Tibial artery (tissue), 4 donors: Measurements from ENCODE around the gene ALDH3B1.
"Not testable (repeated sequence)": the region's sequence is repeated elsewhere in the genome, so short reads cannot be mapped to it uniquely, and the experiment has no call there.

ENCODE experiments used
- DNase-seq, 2 donors: peaks; one replicate each; pipeline ENCODE4 v3.0.0-alpha.2; 2019
- H3K27ac ChIP-seq, 2 donors: fragments of 200-600 bp; sonication (generic) in 1 of 2; 1 replicate in 1 of 2; 2 replicates in 1 of 2; pipeline ENCODE4 v1.5.1; 2018 to 2019; ENCODE audit warnings: mild to moderate bottlenecking in 1 of 2
- H3K27me3 ChIP-seq, 2 donors: fragments of 200-600 bp; sonication (generic) in 1 of 2; one replicate each; pipeline versions ENCODE4 v1.5.1 to v1.6.0; 2016 to 2019
- H3K36me3 ChIP-seq, 3 donors: fragments of 200-600 bp; sonication (generic) in 2 of 3; one replicate each; pipeline ENCODE4 v1.5.1; 2016 to 2019; ENCODE audit warnings: mild to moderate bottlenecking in 2 of 3
- H3K4me1 ChIP-seq, 4 donors: fragments of 200-600 bp; sonication (generic) in 2 of 4; 1 replicate in 3 of 4; 2 replicates in 1 of 4; pipeline ENCODE4 v1.5.1; 2016 to 2019
- H3K4me3 ChIP-seq, 2 donors: fragments of 200-600 bp; sonication (generic) in 1 of 2; 1 replicate in 1 of 2; 2 replicates in 1 of 2; pipeline ENCODE4 v1.5.1; 2018 to 2019; ENCODE audit warnings: mild to moderate bottlenecking in 2 of 2
- H3K9me3 ChIP-seq, 3 donors: fragments of 200-600 bp; sonication (generic) in 1 of 3; one replicate each; pipeline ENCODE4 v1.5.1; 2016 to 2019
- CTCF ChIP-seq, 2 experiments: fragments of 200-600 bp in 1 of 2; fragments of 450-650 bp in 1 of 2; IDR thresholded peaks; one replicate each; pipeline ENCODE4 v1.5.1; 2017 to 2019; ENCODE audit warnings: antibody characterized with exemption in 2 of 2, mild to moderate bottlenecking in 1 of 2, moderate library complexity in 1 of 2
- intact Hi-C: fragments of 100-400 bp; cut with DNase I; formaldehyde crosslinking; loops from one replicate; pipeline ENCODE4 v1.15.0; 2023; ENCODE audit warnings: low total_unique reads

ALDH3B1 gene

GRCh38 chr11:67983951-67984350, 26.2 kb upstream of the ALDH3B1 start:
- H3K9me3 ChIP-seq = no peaks in the 10 kb centered on the region
- no peak overlapping the region for H3K27ac ChIP-seq
- no peak for DNase-seq
- peaks cover 0 to 16% of the 10 kb centered on the region in 2 donors for H3K27me3 ChIP-seq
- intact Hi-C loops = no loop called here
- no peaks in the 10 kb centered on the region for H3K4me1 ChIP-seq
- no peak overlapping the region for H3K4me3 ChIP-seq
- TF ChIP-seq CTCF (IDR thresholded peaks at IDR 0.05) = no peak
- no peaks in the 10 kb centered on the region for H3K36me3 ChIP-seq

GRCh38 chr11:67985302-67985701, 24.8 kb upstream of the ALDH3B1 start:
- H3K36me3 ChIP-seq, H3K4me1 ChIP-seq, H3K9me3 ChIP-seq, H3K4me3 ChIP-seq, DNase-seq, intact Hi-C loops, H3K27ac ChIP-seq: not testable (repeated sequence)
- peaks cover 0 to 16% of the 10 kb centered on the region in 2 donors for H3K27me3 ChIP-seq

GRCh38 chr11:67990546-67991346, 19.4 kb upstream of the ALDH3B1 start:
- Histone ChIP-seq H3K4me3 (peak overlapping the region in 1 of 2 donors; percentile 31), H3K4me1 (peaks cover 0 to 12% (median 10%) of the 10 kb centered on the region in 4 donors), H3K27me3 (peaks cover 0 to 13% of the 10 kb centered on the region in 2 donors)
- H3K27ac ChIP-seq, intact Hi-C loops, H3K9me3 ChIP-seq, H3K36me3 ChIP-seq: not testable (repeated sequence)
- DNase-seq = peak in 1 of 2 donors; percentile 39

GRCh38 chr11:67991347-67992121, 18.6 kb upstream of the ALDH3B1 start:
- intact Hi-C loops = not testable (repeated sequence)

GRCh38 chr11:67993821-67994220, 16.3 kb upstream of the ALDH3B1 start:
- H3K9me3 ChIP-seq, H3K27ac ChIP-seq, H3K4me3 ChIP-seq, intact Hi-C loops: not testable (repeated sequence)
- DNase-seq = peak in 1 of 2 donors; percentile 64
- peaks cover 0 to 14% (median 10%) of the 10 kb centered on the region in 4 donors for H3K4me1 ChIP-seq
- H3K36me3 ChIP-seq = peaks cover 0 to 20% (median 6%) of the 10 kb centered on the region in 3 donors
- TF ChIP-seq CTCF (IDR thresholded peaks at IDR 0.05) = peak; percentile 49 to 54
- peaks cover 0 to 13% of the 10 kb centered on the region in 2 donors for H3K27me3 ChIP-seq

More at GRCh38 chr11:67991347-67992121, 18.6 kb upstream of the ALDH3B1 start:
- Histone ChIP-seq H3K36me3 (peaks cover 0 to 13% (median 5%) of the 10 kb centered on the region in 3 donors), H3K4me1 (peaks cover 0 to 12% (median 10%) of the 10 kb centered on the region in 4 donors), H3K27me3 (peaks cover 0 to 13% of the 10 kb centered on the region in 2 donors), H3K4me3 (peak overlapping the region in 1 of 2 donors; percentile 31)
- peak in 1 of 2 donors; percentile 57 for DNase-seq
- H3K27ac ChIP-seq, H3K9me3 ChIP-seq: not testable (repeated sequence)

GRCh38 chr11:67994387-67994786, 15.7 kb upstream of the ALDH3B1 start:
- intact Hi-C loops, H3K4me3 ChIP-seq, H3K9me3 ChIP-seq, H3K27ac ChIP-seq: not testable (repeated sequence)
- Histone ChIP-seq H3K4me1 (peaks cover 0 to 14% (median 10%) of the 10 kb centered on the region in 4 donors), H3K36me3 (peaks cover 0 to 23% (median 6%) of the 10 kb centered on the region in 3 donors), H3K27me3 (peaks cover 0 to 13% of the 10 kb centered on the region in 2 donors)
- DNase-seq = peak in 1 of 2 donors; percentile 49

GRCh38 chr11:67995129-67995528, 15.0 kb upstream of the ALDH3B1 start:
- H3K27ac ChIP-seq, H3K4me3 ChIP-seq, intact Hi-C loops, H3K9me3 ChIP-seq: not testable (repeated sequence)
- peak in 1 of 2 donors; percentile 33 for DNase-seq
- Histone ChIP-seq H3K27me3 (peaks cover 0 to 13% of the 10 kb centered on the region in 2 donors), H3K36me3 (peaks cover 0 to 24% (median 6%) of the 10 kb centered on the region in 3 donors), H3K4me1 (peaks cover 0 to 14% (median 10%) of the 10 kb centered on the region in 4 donors)

GRCh38 chr11:67995579-67995978, 14.5 kb upstream of the ALDH3B1 start:
- H3K27ac ChIP-seq, H3K9me3 ChIP-seq, H3K4me3 ChIP-seq, intact Hi-C loops: not testable (repeated sequence)
- Histone ChIP-seq H3K36me3 (peaks cover 0 to 24% (median 6%) of the 10 kb centered on the region in 3 donors), H3K27me3 (peaks cover 0 to 13% of the 10 kb centered on the region in 2 donors), H3K4me1 (peaks cover 0 to 14% (median 10%) of the 10 kb centered on the region in 4 donors)
- DNase-seq = peak in 1 of 2 donors; percentile 20
